NK-92 (cell line): ENCODE results near the gene MYO1C.
"Not testable (repeated sequence)": the region's sequence is repeated elsewhere in the genome, so short reads cannot be mapped to it uniquely, and the experiment has no call there.

Experiments
- DNase-seq: peaks from one replicate; lab custom pipeline; 2025; ENCODE audit not compliant: unreplicated experiment; lab: John Stamatoyannopoulos, UW

The MYO1C gene

GRCh38 chr17:1508709-1509108 lies 16.2 kb upstream of the MYO1C start:
- not testable (repeated sequence) for DNase-seq

- no peak for DNase-seq
Measured at GRCh38 chr17:1506649-1507267, 14.3 kb upstream of the MYO1C start.

GRCh38 chr17:1505586-1505985 lies 13.1 kb upstream of the MYO1C start:
- DNase-seq, result no peak

- no peak for DNase-seq
Measured at GRCh38 chr17:1504866-1505265, 12.4 kb upstream of the MYO1C start.

- no peak for DNase-seq
Measured at GRCh38 chr17:1503699-1504098, 11.2 kb upstream of the MYO1C start.

- DNase-seq, result no peak
Measured at GRCh38 chr17:1498869-1499268, 6.4 kb upstream of the MYO1C start.

- DNase-seq, result no peak
Measured at GRCh38 chr17:1498233-1498632, 5.7 kb upstream of the MYO1C start.

GRCh38 chr17:1497831-1498230 lies 5.3 kb upstream of the MYO1C start:
- DNase-seq, result no peak

- DNase-seq, result no peak
Measured at GRCh38 chr17:1496869-1497268, 4.4 kb upstream of the MYO1C start.

GRCh38 chr17:1495265-1495989 lies 2.9 kb upstream of the MYO1C start:
- no peak for DNase-seq

- no peak for DNase-seq
Measured at GRCh38 chr17:1494736-1495253, 2.3 kb upstream of the MYO1C start.

GRCh38 chr17:1494203-1494602 lies 1.7 kb upstream of the MYO1C start:
- no peak for DNase-seq

- no peak for DNase-seq
Measured at GRCh38 chr17:1493291-1493980, 950 bp upstream of the MYO1C start.

GRCh38 chr17:1491443-1492248 lies 840 bp downstream of the MYO1C start:
- DNase-seq, result no peak

- DNase-seq, result no peak
Measured at GRCh38 chr17:1490643-1491442, 1.6 kb downstream of the MYO1C start.

GRCh38 chr17:1488826-1489270 lies 3.6 kb downstream of the MYO1C start:
- no peak for DNase-seq

GRCh38 chr17:1487939-1488825 lies 4.3 kb downstream of the MYO1C start:
- DNase-seq, result no peak

- DNase-seq, result no peak
Measured at GRCh38 chr17:1486802-1487695, 5.4 kb downstream of the MYO1C start.
